GM20000 (cell line): Measurements from ENCODE around the gene TMCC1.
A peak's percentile ranks its signal among the peaks of the same experiment; 100 is the strongest.

Experiments
- DNase-seq: peaks from one replicate; pipeline ENCODE4 v3.0.0; 2012; ENCODE audit warnings: low spot score
- CTCF ChIP-seq: IDR thresholded peaks from 2 replicates; pipeline ENCODE4 v1.5.1; 2012; ENCODE audit warnings: mild to moderate bottlenecking, control low read depth; ENCODE audit errors: extremely low read depth, missing control alignments

Gene TMCC1

DNA sequence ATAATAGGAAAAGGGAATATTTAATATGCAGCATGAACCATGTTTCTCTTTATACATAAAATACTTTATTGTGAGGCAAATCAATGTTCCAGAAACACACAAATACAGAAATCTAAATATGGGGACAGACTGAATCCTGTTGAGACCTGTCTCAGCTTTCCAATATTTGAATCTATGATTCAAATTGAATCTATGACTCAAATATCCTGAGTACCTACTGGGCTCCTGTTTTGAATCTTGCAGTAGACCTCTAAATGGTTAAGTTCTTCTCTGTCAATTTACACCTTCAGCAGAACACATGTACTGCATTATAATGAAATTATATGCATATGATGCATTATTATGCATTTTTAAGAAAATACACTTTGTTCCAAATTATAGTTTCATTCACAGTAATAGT lies 143.8 kb downstream of the TMCC1 start:
- peak; percentile 10 for DNase-seq
- TF ChIP-seq CTCF, result no peak

DNA sequence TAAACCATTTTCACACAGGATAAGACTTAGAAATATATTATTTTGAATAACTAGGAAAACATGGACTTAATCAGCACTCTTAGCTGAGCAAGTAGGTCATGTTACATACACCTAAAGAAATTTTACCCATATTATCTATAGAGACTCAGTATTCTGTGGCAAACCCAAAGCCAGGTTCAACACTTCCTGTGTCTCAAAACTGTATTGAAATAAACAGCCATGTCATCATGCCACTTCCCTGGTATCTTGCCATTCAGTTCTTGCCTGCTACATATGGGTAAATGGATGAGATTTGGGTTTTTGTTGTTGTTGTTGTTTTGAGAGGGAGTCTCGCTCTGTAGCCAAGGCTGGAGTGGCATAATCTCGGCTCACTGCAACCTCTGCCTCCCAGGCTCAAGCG lies 145.5 kb downstream of the TMCC1 start:
- DNase-seq, result no peak
- TF ChIP-seq CTCF, result no peak

DNA sequence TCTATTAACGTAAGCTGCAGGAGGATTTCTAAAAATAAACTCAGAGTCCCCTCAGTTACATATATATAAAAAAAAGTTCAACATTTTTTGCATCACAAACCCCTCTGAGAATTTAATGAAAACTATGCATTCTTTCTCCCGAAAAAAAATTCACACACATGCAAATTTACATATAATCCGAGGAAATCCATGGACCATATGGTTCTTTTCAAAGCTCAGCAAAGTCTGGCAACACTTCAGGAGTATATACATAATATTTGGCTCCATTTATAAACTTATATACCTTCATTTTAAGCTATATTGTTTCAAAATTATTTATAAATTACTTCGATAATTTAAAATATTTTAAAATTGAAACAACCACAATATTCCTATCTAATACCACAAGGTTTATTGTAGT lies 146.4 kb downstream of the TMCC1 start:
- no peak for DNase-seq
- TF ChIP-seq CTCF, result no peak

GRCh38 chr3:129746629-129747028 lies 146.9 kb downstream of the TMCC1 start:
- DNase-seq, result no peak

GRCh38 chr3:129745253-129745652 lies 148.3 kb downstream of the TMCC1 start:
- no peak for DNase-seq
- no peak for TF ChIP-seq CTCF

More at GRCh38 chr3:129746629-129747028, 146.9 kb downstream of the TMCC1 start:
- no peak for TF ChIP-seq CTCF

- no peak for DNase-seq
- TF ChIP-seq CTCF, result no peak
Observed at GRCh38 chr3:129741794-129742193, 151.7 kb downstream of the TMCC1 start.

GRCh38 chr3:129740090-129740489 lies 153.4 kb downstream of the TMCC1 start:
- no peak for TF ChIP-seq CTCF
- DNase-seq, result no peak

DNA sequence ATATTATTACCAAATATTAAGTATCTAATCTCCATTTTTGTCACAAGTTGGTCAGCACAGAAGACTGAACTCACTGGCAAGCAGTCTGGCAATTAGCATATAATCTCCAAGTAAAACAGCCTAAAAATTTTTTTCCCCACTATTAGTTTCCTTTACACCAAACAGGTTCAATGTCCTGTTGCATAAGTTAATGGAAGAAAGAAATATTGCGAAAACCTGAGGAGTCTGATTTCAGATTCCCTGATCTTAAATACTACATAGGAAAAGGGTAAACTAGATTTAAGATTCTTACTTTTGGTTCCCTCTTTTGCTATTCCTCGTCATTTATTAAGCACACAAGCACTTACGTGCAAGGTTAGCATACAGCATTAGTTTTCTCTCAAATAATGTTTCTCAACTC lies 153.9 kb downstream of the TMCC1 start:
- DNase-seq, result no peak
- TF ChIP-seq CTCF, result no peak
